Naive B cell (primary cell): ENCODE measurements around the gene CDK14. TPM values are rescaled to one million over a fixed set of nuclear protein-coding genes. Genes with fewer than 3 reads are reported as not detected.

Experiments
- ATAC-seq, 2 donors: fragments of 150-1000 bp; cut with Tn5 transposase; 2 replicates each; pipeline ENCODE4 v1.10.0; 2021; ENCODE audit warnings: low read depth in 2 of 2, mild to moderate bottlenecking in 2 of 2, moderate library complexity in 2 of 2
- DNase-seq: peaks from one replicate; pipeline ENCODE4 v3.0.0; 2022
- H3K27ac Mint-ChIP-seq, 6 donors: one replicate each; pipeline ENCODE4 v1.8.0; 2020 to 2022; ENCODE audit warnings: mild to moderate bottlenecking in 6 of 6, mixed read lengths in 6 of 6, moderate library complexity in 5 of 6, inconsistent platforms in 2 of 6
- H3K27me3 Mint-ChIP-seq, 3 donors: one replicate each; pipeline ENCODE4 v1.8.0; 2021 to 2022; ENCODE audit warnings: mixed read lengths in 3 of 3, mild to moderate bottlenecking in 1 of 3
- H3K36me3 Mint-ChIP-seq, 2 donors: one replicate each; pipeline ENCODE4 v1.8.0; 2020 to 2022; ENCODE audit warnings: mixed read lengths in 2 of 2, inconsistent platforms in 1 of 2, mild to moderate bottlenecking in 1 of 2
- H3K4me1 Mint-ChIP-seq, 3 donors: one replicate each; pipeline ENCODE4 v1.8.0; 2020 to 2022; ENCODE audit warnings: mixed read lengths in 3 of 3, inconsistent platforms in 1 of 3, mild to moderate bottlenecking in 1 of 3, moderate library complexity in 1 of 3
- H3K4me3 Mint-ChIP-seq, 8 donors: one replicate each; pipeline ENCODE4 v1.8.0; 2020 to 2022; ENCODE audit warnings: mild to moderate bottlenecking in 8 of 8, mixed read lengths in 8 of 8, moderate library complexity in 8 of 8, inconsistent platforms in 2 of 8
- H3K9me3 Mint-ChIP-seq, 7 donors: one replicate each; pipeline ENCODE4 v1.8.0; 2020 to 2022; ENCODE audit warnings: mixed read lengths in 7 of 7, mild to moderate bottlenecking in 5 of 7, inconsistent platforms in 2 of 7, moderate library complexity in 1 of 7
- polyA plus RNA-seq, 6 donors: library from polyadenylated mRNA; unstranded; fragments of 300-500 nt; fragmentation: Illumina TruSeq; gene quantifications; one replicate each; pipeline ENCODE4 v1.2.3, GENCODE V29; 2021; ENCODE audit warnings: low read depth in 6 of 6

Gene CDK14
- polyA plus RNA-seq: 10 to 100 TPM; 22.8 to 55.5 (median 42.3) TPM

GRCh38 chr7:90595801-90596670 is at the start of gene CDK14:
Gene CDK14 (plus strand): TSS chr7:90596321. CDS start chr7:90596628, 307 bp downstream.
- Mint-ChIP-seq H3K36me3 (no peaks in the 10 kb centered on the region), H3K27me3 (no peaks in the 10 kb centered on the region), H3K4me3 (peak within 1 kb of the TSS; percentile 91 to 100 (median 98)), H3K9me3 (no peaks in the 10 kb centered on the region), H3K4me1 (peaks cover 41 to 62% (median 61%) of the 10 kb centered on the region in 3 donors), H3K27ac (peak within 1 kb of the TSS; percentile 97 to 99 (median 98))
- DNase-seq (peak; percentile 89), ATAC-seq (peak; percentile 74 to 78)

GRCh38 chr7:90551036-90551435 is 45.1 kb upstream of the CDK14 start:
- ATAC-seq (no peak), DNase-seq (no peak)
- H3K27ac Mint-ChIP-seq: no peak overlapping the region
- H3K9me3 Mint-ChIP-seq: peaks cover 0 to 2% (median 0%) of the 10 kb centered on the region in 7 donors
- H3K4me3 Mint-ChIP-seq: no peak overlapping the region
- H3K4me1 Mint-ChIP-seq: peaks cover 12 to 18% (median 14%) of the 10 kb centered on the region in 3 donors
- H3K36me3 Mint-ChIP-seq: no peaks in the 10 kb centered on the region
- peaks cover 0 to 4% (median 0%) of the 10 kb centered on the region in 3 donors for H3K27me3 Mint-ChIP-seq

- Mint-ChIP-seq H3K4me3 (no peak overlapping the region), H3K27ac (no peak overlapping the region), H3K9me3 (no peaks in the 10 kb centered on the region), H3K36me3 (no peaks in the 10 kb centered on the region), H3K4me1 (peaks cover 4 to 10% (median 8%) of the 10 kb centered on the region in 3 donors), H3K27me3 (peaks cover 0 to 4% (median 0%) of the 10 kb centered on the region in 3 donors)
- DNase-seq: peak; percentile 18
- peak; percentile 61 to 71 for ATAC-seq
Measured at GRCh38 chr7:90552521-90552920, 43.6 kb upstream of the CDK14 start.

GRCh38 chr7:90560730-90561129 is 35.4 kb upstream of the CDK14 start:
- H3K27ac Mint-ChIP-seq: no peak overlapping the region
- no peak for ATAC-seq
- H3K36me3 Mint-ChIP-seq: no peaks in the 10 kb centered on the region
- H3K9me3 Mint-ChIP-seq: peaks cover 0 to 2% (median 0%) of the 10 kb centered on the region in 7 donors
- H3K4me1 Mint-ChIP-seq: no peaks in the 10 kb centered on the region
- no peaks in the 10 kb centered on the region for H3K27me3 Mint-ChIP-seq
- no peak for DNase-seq
- H3K4me3 Mint-ChIP-seq: no peak overlapping the region

- Mint-ChIP-seq H3K4me3 (no peak overlapping the region), H3K27ac (peak overlapping the region in 1 of 6 donors; percentile 9), H3K9me3 (peaks cover 0 to 4% (median 2%) of the 10 kb centered on the region in 7 donors), H3K36me3 (peaks cover 0 to 4% of the 10 kb centered on the region in 2 donors), H3K27me3 (no peaks in the 10 kb centered on the region), H3K4me1 (peaks cover 13 to 24% (median 20%) of the 10 kb centered on the region in 3 donors)
- DNase-seq: no peak
- ATAC-seq: no peak
Measured at GRCh38 chr7:90563286-90563685, 32.8 kb upstream of the CDK14 start.

GRCh38 chr7:90564455-90564854 is 31.7 kb upstream of the CDK14 start:
- no peaks in the 10 kb centered on the region for H3K27me3 Mint-ChIP-seq
- ATAC-seq (no peak), DNase-seq (no peak)
- H3K36me3 Mint-ChIP-seq: peaks cover 0 to 5% of the 10 kb centered on the region in 2 donors
- no peak overlapping the region for H3K4me3 Mint-ChIP-seq
- H3K27ac Mint-ChIP-seq: no peak overlapping the region
- H3K4me1 Mint-ChIP-seq: peaks cover 23 to 35% (median 31%) of the 10 kb centered on the region in 3 donors
- peaks cover 0 to 4% (median 2%) of the 10 kb centered on the region in 7 donors for H3K9me3 Mint-ChIP-seq

GRCh38 chr7:90568213-90568612 is 27.9 kb upstream of the CDK14 start:
- H3K4me1 Mint-ChIP-seq: peaks cover 33 to 52% (median 34%) of the 10 kb centered on the region in 3 donors
- H3K9me3 Mint-ChIP-seq: peaks cover 0 to 4% (median 0%) of the 10 kb centered on the region in 7 donors
- H3K4me3 Mint-ChIP-seq: peak overlapping the region in 6 of 8 donors; percentile 2 to 83 (median 72)
- H3K36me3 Mint-ChIP-seq: peaks cover 0 to 5% of the 10 kb centered on the region in 2 donors
- H3K27ac Mint-ChIP-seq: peak overlapping the region in 5 of 6 donors; percentile 28 to 92 (median 83)
- H3K27me3 Mint-ChIP-seq: no peaks in the 10 kb centered on the region
- DNase-seq (peak; percentile 11), ATAC-seq (peak; percentile 48 to 64)

- peak overlapping the region; percentile 73 to 96 (median 90) for H3K27ac Mint-ChIP-seq
- H3K36me3 Mint-ChIP-seq: peaks cover 0 to 5% of the 10 kb centered on the region in 2 donors
- peak; percentile 56 for DNase-seq
- peaks cover 33 to 52% (median 34%) of the 10 kb centered on the region in 3 donors for H3K4me1 Mint-ChIP-seq
- H3K9me3 Mint-ChIP-seq: peaks cover 0 to 4% (median 0%) of the 10 kb centered on the region in 7 donors
- peak; percentile 87 to 94 for ATAC-seq
- H3K27me3 Mint-ChIP-seq: no peaks in the 10 kb centered on the region
- peak overlapping the region; percentile 25 to 83 (median 70) for H3K4me3 Mint-ChIP-seq
Measured at GRCh38 chr7:90569368-90569767, 26.8 kb upstream of the CDK14 start.

- peak overlapping the region in 1 of 8 donors; percentile 46 for H3K4me3 Mint-ChIP-seq
- DNase-seq (no peak), ATAC-seq (no peak)
- H3K27ac Mint-ChIP-seq: peak overlapping the region in 5 of 6 donors; percentile 30 to 83 (median 47)
- H3K36me3 Mint-ChIP-seq: peaks cover 0 to 5% of the 10 kb centered on the region in 2 donors
- H3K9me3 Mint-ChIP-seq: peaks cover 0 to 4% (median 0%) of the 10 kb centered on the region in 7 donors
- H3K27me3 Mint-ChIP-seq: no peaks in the 10 kb centered on the region
- peaks cover 33 to 52% (median 34%) of the 10 kb centered on the region in 3 donors for H3K4me1 Mint-ChIP-seq
Measured at GRCh38 chr7:90570373-90570959, 25.7 kb upstream of the CDK14 start.

GRCh38 chr7:90574146-90574819 is 21.8 kb upstream of the CDK14 start:
- no peak for ATAC-seq
- Mint-ChIP-seq H3K4me3 (no peak overlapping the region), H3K9me3 (no peaks in the 10 kb centered on the region), H3K36me3 (no peaks in the 10 kb centered on the region), H3K27ac (no peak overlapping the region), H3K27me3 (no peaks in the 10 kb centered on the region), H3K4me1 (peaks cover 5 to 23% (median 12%) of the 10 kb centered on the region in 3 donors)
- DNase-seq: no peak

GRCh38 chr7:90574820-90575187 is 21.3 kb upstream of the CDK14 start:
- Mint-ChIP-seq H3K36me3 (no peaks in the 10 kb centered on the region), H3K27ac (no peak overlapping the region), H3K4me3 (no peak overlapping the region), H3K27me3 (no peaks in the 10 kb centered on the region), H3K9me3 (no peaks in the 10 kb centered on the region), H3K4me1 (peaks cover 0 to 20% (median 7%) of the 10 kb centered on the region in 3 donors)
- DNase-seq (no peak), ATAC-seq (no peak)

- Mint-ChIP-seq H3K36me3 (peaks cover 0 to 2% of the 10 kb centered on the region in 2 donors), H3K4me3 (no peak overlapping the region), H3K27ac (peak overlapping the region in 1 of 6 donors; percentile 12), H3K4me1 (peaks cover 10 to 16% (median 11%) of the 10 kb centered on the region in 3 donors), H3K9me3 (peaks cover 0 to under 1% (median 0%) of the 10 kb centered on the region in 7 donors), H3K27me3 (no peaks in the 10 kb centered on the region)
- DNase-seq (no peak), ATAC-seq (no peak)
Measured at GRCh38 chr7:90579181-90579688, 16.9 kb upstream of the CDK14 start.

- DNase-seq (no peak), ATAC-seq (no peak)
- peaks cover 0 to 10% of the 10 kb centered on the region in 2 donors for H3K36me3 Mint-ChIP-seq
- no peaks in the 10 kb centered on the region for H3K27me3 Mint-ChIP-seq
- H3K4me3 Mint-ChIP-seq: no peak overlapping the region
- peaks cover 18 to 24% (median 18%) of the 10 kb centered on the region in 3 donors for H3K4me1 Mint-ChIP-seq
- peak overlapping the region in 2 of 6 donors; percentile 26 to 34 for H3K27ac Mint-ChIP-seq
- H3K9me3 Mint-ChIP-seq: peaks cover 0 to 7% (median 3%) of the 10 kb centered on the region in 7 donors
Measured at GRCh38 chr7:90580051-90580450, 16.1 kb upstream of the CDK14 start.
